HepG2 (cell line): ENCODE results near the gene ERICH6. TPM values are rescaled to one million over a fixed set of nuclear protein-coding genes. Genes with fewer than 3 reads are reported as not detected.

ENCODE experiments used
- ATAC-seq: fragments of 200-7000 bp; cut with Tn5 transposase; 3 replicates; pipeline ENCODE4 v1.9.1; 2020; ENCODE audit warnings: mild to moderate bottlenecking, moderate library complexity
- BruUV-seq: library from RNA; stranded (reverse); fragments of 400-500 nt; replicated peaks from 2 replicates; lab custom pipeline; 2021; lab: Mats Ljungman, UMichigan
- CTCF ChIA-PET: fragments of 300-600 bp; formaldehyde crosslinking; extraction: SDS; loops from one replicate; lab custom pipeline; 2021; ENCODE audit warnings: low total read pairs, inconsistent platforms, low intra/inter-chr PET ratio; lab: Yijun Ruan, JAX
- POLR2A ChIA-PET: fragments of 350-600 bp; sonication (Branson Sonifier 250); formaldehyde crosslinking; loops from one replicate; lab custom pipeline; 2020; ENCODE audit warnings: antibody characterized with exemption, inconsistent platforms; lab: Yijun Ruan, JAX
- DNase-seq: peaks from one replicate; pipeline ENCODE4 v3.0.0-alpha.2; 2015; ENCODE audit warnings: low spot score
- FAIRE-seq: peaks from 3 replicates; lab custom pipeline; 2011; peaks lifted over from hg19 to GRCh38; lab: Jason Lieb, UNC
- H2AFZ ChIP-seq: one replicate; pipeline ENCODE4 v1.6.1; 2011; ENCODE audit warnings: low read length, inconsistent platforms
- H3K27ac ChIP-seq: fragments of 300-600 bp; 3 replicates; pipeline ENCODE4 v1.8.0; 2011; ENCODE audit warnings: mixed run types, mild to moderate bottlenecking, mixed read lengths, low read length, inconsistent platforms; ENCODE audit not compliant: insufficient read depth; ENCODE audit errors: extremely low read length
- H3K27me3 ChIP-seq, 2 experiments: fragments of 200-600 bp in 1 of 2; 2 replicates in 1 of 2; 3 replicates in 1 of 2; pipeline versions ENCODE4 v1.6.0 to v1.8.0; 2011; ENCODE audit warnings: low read length in 2 of 2, mild to moderate bottlenecking in 2 of 2, moderate library complexity in 2 of 2, inconsistent platforms in 1 of 2; ENCODE audit not compliant: insufficient read depth in 2 of 2, control insufficient read depth in 1 of 2
- H3K36me3 ChIP-seq, 2 experiments: fragments of 200-600 bp in 1 of 2; replicated peaks in 1 of 2; 2 replicates in 1 of 2; 3 replicates in 1 of 2; pipeline versions ENCODE4 v1.5.1 to v1.8.0; 2011; ENCODE audit warnings: low read length in 2 of 2, inconsistent platforms in 1 of 2; ENCODE audit not compliant: insufficient read depth in 2 of 2, control insufficient read depth in 1 of 2
- H3K4me1 ChIP-seq: 2 replicates; pipeline ENCODE4 v1.5.1; 2012; ENCODE audit warnings: low read length, inconsistent platforms; ENCODE audit not compliant: insufficient read depth
- H3K4me2 ChIP-seq: 2 replicates; pipeline ENCODE4 v1.6.0; 2011; ENCODE audit warnings: low read depth, low read length, inconsistent platforms
- H3K4me3 ChIP-seq, 3 experiments: fragments of 200-600 bp in 1 of 3; sonication (generic), shearing (Covaris generic) in 1 of 3; replicated peaks in 1 of 3; 2 replicates each; pipeline ENCODE4 v1.5.1; 2011 to 2016; ENCODE audit warnings: low read length in 3 of 3, inconsistent platforms in 2 of 3, low read depth in 2 of 3, mild to moderate bottlenecking in 2 of 3, control low read depth in 1 of 3, mixed read lengths in 1 of 3; ENCODE audit not compliant: insufficient read depth in 1 of 3
- H3K79me2 ChIP-seq: one replicate; pipeline ENCODE4 v1.6.1; 2011; ENCODE audit warnings: low read length, inconsistent platforms; ENCODE audit not compliant: insufficient read depth
- H3K9ac ChIP-seq: 2 replicates; pipeline ENCODE4 v1.6.0; 2011; ENCODE audit warnings: mild to moderate bottlenecking, low read depth, low read length, inconsistent platforms; ENCODE audit not compliant: insufficient read depth
- H3K9me3 ChIP-seq: 2 replicates; pipeline ENCODE4 v1.5.1; 2012; ENCODE audit warnings: mild to moderate bottlenecking, low read length
- H4K20me1 ChIP-seq: 2 replicates; pipeline ENCODE4 v1.6.0; 2011; ENCODE audit warnings: inconsistent platforms, mild to moderate bottlenecking, low read length, moderate library complexity; ENCODE audit not compliant: insufficient read depth
- AGO2 ChIP-seq: fragments of 200-400 bp; formaldehyde crosslinking; optimal IDR thresholded peaks from 2 replicates; pipeline ENCODE3; 2017; ENCODE audit warnings: mild to moderate bottlenecking, low read depth, low read length, moderate library complexity
- HOXA7 ChIP-seq: sonication (generic); formaldehyde crosslinking; IDR thresholded peaks from 2 replicates; pipeline ENCODE4 v1.8.1; 2022; ENCODE audit warnings: mild to moderate bottlenecking, missing genetic modification reagents, moderate library complexity
- RFX5 ChIP-seq: IDR thresholded peaks from 2 replicates; pipeline ENCODE4 v1.6.1; 2011; ENCODE audit warnings: low read depth, low read length, improper control_type of control experiment
- ZFP41 ChIP-seq: sonication (generic); formaldehyde crosslinking; IDR thresholded peaks from 2 replicates; pipeline ENCODE4 v1.4.0; 2020; ENCODE audit warnings: mild to moderate bottlenecking, missing genetic modification reagents, borderline replicate concordance
- ZNF253 ChIP-seq: sonication (generic); formaldehyde crosslinking; IDR thresholded peaks from 2 replicates; pipeline ENCODE4 v1.8.0; 2022; ENCODE audit warnings: mild to moderate bottlenecking, missing genetic modification reagents, borderline replicate concordance
- ZNF326 ChIP-seq: sonication (generic); formaldehyde crosslinking; IDR thresholded peaks from 2 replicates; pipeline ENCODE4 v1.4.0; 2020; ENCODE audit warnings: missing genetic modification reagents, borderline replicate concordance
- ZNF556 ChIP-seq: sonication (generic); formaldehyde crosslinking; IDR thresholded peaks from 2 replicates; pipeline ENCODE4 v1.4.0; 2020; ENCODE audit warnings: mild to moderate bottlenecking, missing genetic modification reagents, borderline replicate concordance
- ZNF570 ChIP-seq: sonication (generic); formaldehyde crosslinking; IDR thresholded peaks from 2 replicates; pipeline ENCODE4 v1.4.0; 2020; ENCODE audit warnings: mild to moderate bottlenecking, missing genetic modification reagents, borderline replicate concordance
- ZNF572 ChIP-seq: sonication (generic); formaldehyde crosslinking; IDR thresholded peaks from 2 replicates; pipeline ENCODE4 v1.5.1; 2020; ENCODE audit warnings: mild to moderate bottlenecking, missing genetic modification reagents
- ZNF7 ChIP-seq: IDR thresholded peaks from 2 replicates; pipeline ENCODE4 v1.6.1; 2016; ENCODE audit warnings: missing biosample characterization, missing genetic modification reagents
- ZNF879 ChIP-seq: sonication (generic); formaldehyde crosslinking; IDR thresholded peaks from 2 replicates; pipeline ENCODE4 v1.8.1; 2023; ENCODE audit warnings: missing genetic modification reagents
- WGBS: methylation state at CpG from one replicate; pipeline ENCODE4 v1.1.6; 2017; ENCODE audit warnings: low lambda C conversion rate; 5-methylcytosine and 5-hydroxymethylcytosine counted together
- in situ Hi-C: cut with HindIII; loops from 2 replicates; pipeline ENCODE4 v1.10.0; 2017; ENCODE audit warnings: low pct_unique_long_range_greater_than_20kb; ENCODE audit not compliant: extremely low pct_ligation_motif_present
- intact Hi-C: fragments of 100-400 bp; cut with micrococcal nuclease; formaldehyde crosslinking; loops from one replicate; pipeline ENCODE4 v1.10.0; 2022; ENCODE audit not compliant: unreplicated experiment
- polyA plus RNA-seq, 8 experiments: library from polyadenylated mRNA; depleted of rRNA in 3 of 8; stranded (reverse) in 7 of 8; unstranded in 1 of 8; fragments of >200 nt; fragmentation: Illumina TruSeq in 4 of 8; extraction: Trizol in 4 of 8; gene quantifications; 2 replicates each; pipeline versions ENCODE4 v1.2.1 to v1.2.3, GENCODE V29; 2011 to 2016; ENCODE audit warnings: low read depth in 4 of 8, missing spikeins in 1 of 8, mixed read lengths in 1 of 8; ENCODE audit not compliant: insufficient read depth in 1 of 8
- total RNA-seq, 5 experiments: library from RNA; depleted of rRNA; stranded (reverse); fragments of >200 nt; fragmentation: Illumina TruSeq; extraction: Trizol; gene quantifications; 2 replicates each; pipeline ENCODE4 v1.2.3, GENCODE V29; 2016; ENCODE audit warnings: low read depth in 1 of 5
- TF ChIP-seq, protein P1 (sequence below): sonication (generic); formaldehyde crosslinking; IDR thresholded peaks from 2 replicates; pipeline ENCODE4 v1.5.0; 2020; ENCODE audit warnings: mild to moderate bottlenecking, missing genetic modification reagents
- TF ChIP-seq, protein P2 (sequence below): sonication (generic); formaldehyde crosslinking; conservative IDR thresholded peaks from 2 replicates; pipeline ENCODE4 v1.5.0; 2020; ENCODE audit warnings: missing genetic modification reagents

Gene ERICH6
- total and polyA plus RNA-seq, 2 of the 13 experiments (the other 11 are each of a cell fraction or from before 2014, with no cell fraction given): 0.03 TPM; not detected in 1

DNA sequence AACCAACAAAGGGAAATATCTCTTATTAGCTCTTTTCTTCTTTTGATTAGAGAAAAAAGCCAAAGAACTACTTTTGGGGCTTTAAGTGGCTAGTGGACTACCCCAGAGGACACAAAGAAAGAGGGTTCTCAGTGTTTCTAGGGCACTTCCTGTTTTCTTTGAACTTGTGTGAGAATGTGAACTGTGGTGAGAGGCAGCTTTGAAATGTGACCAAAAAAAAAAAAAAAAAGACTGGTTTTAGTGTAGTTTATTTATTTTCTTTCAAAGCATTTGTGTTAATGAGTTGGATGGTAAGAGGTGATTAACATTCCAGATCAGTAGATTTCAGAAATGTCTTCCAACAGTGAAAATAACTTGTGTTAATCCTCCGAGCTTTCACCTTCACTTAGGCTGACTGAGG, 68.2 kb downstream of the ERICH6 start:
- Histone ChIP-seq H3K4me2 (peak overlapping the region; percentile 32; the same call in 1 of the 2 replicates), H4K20me1 (no peaks in the 10 kb centered on the region), H3K79me2 (no peaks in the 10 kb centered on the region), H3K4me3 (no peak overlapping the region), H3K27me3 (no peaks in the 10 kb centered on the region), H2AFZ (no peak overlapping the region), H3K27ac (no peak overlapping the region), H3K4me1 (peaks cover 12% of the 10 kb centered on the region), H3K9ac (no peak overlapping the region), H3K36me3 (peaks cover 0 to 4% of the 10 kb centered on the region in 2 experiments; a peak in 1 of 5 replicates), H3K9me3 (no peaks in the 10 kb centered on the region)
- TF ChIP-seq ZNF326 (CRISPR knock-in tag) (no peak), ZNF253 (CRISPR knock-in tag) (no peak), ZNF7 (CRISPR knock-in tag) (no peak), HOXA7 (CRISPR knock-in tag) (no peak), ZNF572 (CRISPR knock-in tag) (no peak), RFX5 (no peak), AGO2 (no peak), ZNF556 (CRISPR knock-in tag) (no peak), ZNF570 (CRISPR knock-in tag) (no peak), ZNF879 (CRISPR knock-in tag) (no peak), ZFP41 (CRISPR knock-in tag) (no peak)
- TF ChIP-seq, protein P1, sequence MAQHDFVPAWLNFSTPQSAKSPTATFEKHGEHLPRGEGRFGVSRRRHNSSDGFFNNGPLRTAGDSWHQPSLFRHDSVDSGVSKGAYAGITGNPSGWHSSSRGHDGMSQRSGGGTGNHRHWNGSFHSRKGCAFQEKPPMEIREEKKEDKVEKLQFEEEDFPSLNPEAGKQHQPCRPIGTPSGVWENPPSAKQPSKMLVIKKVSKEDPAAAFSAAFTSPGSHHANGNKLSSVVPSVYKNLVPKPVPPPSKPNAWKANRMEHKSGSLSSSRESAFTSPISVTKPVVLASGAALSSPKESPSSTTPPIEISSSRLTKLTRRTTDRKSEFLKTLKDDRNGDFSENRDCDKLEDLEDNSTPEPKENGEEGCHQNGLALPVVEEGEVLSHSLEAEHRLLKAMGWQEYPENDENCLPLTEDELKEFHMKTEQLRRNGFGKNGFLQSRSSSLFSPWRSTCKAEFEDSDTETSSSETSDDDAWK (CRISPR knock-in tag): no peak
- TF ChIP-seq, protein P2, sequence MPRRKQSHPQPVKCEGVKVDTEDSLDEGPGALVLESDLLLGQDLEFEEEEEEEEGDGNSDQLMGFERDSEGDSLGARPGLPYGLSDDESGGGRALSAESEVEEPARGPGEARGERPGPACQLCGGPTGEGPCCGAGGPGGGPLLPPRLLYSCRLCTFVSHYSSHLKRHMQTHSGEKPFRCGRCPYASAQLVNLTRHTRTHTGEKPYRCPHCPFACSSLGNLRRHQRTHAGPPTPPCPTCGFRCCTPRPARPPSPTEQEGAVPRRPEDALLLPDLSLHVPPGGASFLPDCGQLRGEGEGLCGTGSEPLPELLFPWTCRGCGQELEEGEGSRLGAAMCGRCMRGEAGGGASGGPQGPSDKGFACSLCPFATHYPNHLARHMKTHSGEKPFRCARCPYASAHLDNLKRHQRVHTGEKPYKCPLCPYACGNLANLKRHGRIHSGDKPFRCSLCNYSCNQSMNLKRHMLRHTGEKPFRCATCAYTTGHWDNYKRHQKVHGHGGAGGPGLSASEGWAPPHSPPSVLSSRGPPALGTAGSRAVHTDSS (CRISPR knock-in tag): no peak
- FAIRE-seq: no peak
- ChIA-PET POLR2A (interaction anchor here (0.6 kb wide), 1 partner anchor 1109 kb away, joined by 3 read pairs; no protein-coding TSS in a partner anchor), CTCF (no interaction called here)
- peak; percentile 46; the same call in 1 of the 3 replicates for ATAC-seq
- intact Hi-C loops: no loop called here
- 60% methylated on average over 1 of the region's 1 CpG for WGBS
- BruUV-seq: no TSS peak
- in situ Hi-C loops: no loop called here
- no peak for DNase-seq
